Activated CD4-positive, alpha-beta T cell treated with anti-CD3 and anti-CD28 coated beads, Interleukin-2, Interleukin-6, amounts not matched to agents 100 ng/mL and 50 ng/mL, durations not matched to agents 16 hours and 8 hours (primary cell): ENCODE measurements around the gene GPR18.
A peak's percentile ranks its signal among the peaks of the same experiment; 100 is the strongest.
"Not testable (repeated sequence)": the region's sequence is repeated elsewhere in the genome, so short reads cannot be mapped to it uniquely, and the experiment has no call there.

ENCODE experiments used
- DNase-seq: peaks from one replicate; pipeline ENCODE4 v3.0.0-alpha.2; 2020

Gene GPR18

GRCh38 chr13:99227909-99228688, 30.1 kb downstream of the GPR18 start:
- peak; percentile 46 for DNase-seq

GRCh38 chr13:99227331-99227900, 30.8 kb downstream of the GPR18 start:
- no peak for DNase-seq

DNA sequence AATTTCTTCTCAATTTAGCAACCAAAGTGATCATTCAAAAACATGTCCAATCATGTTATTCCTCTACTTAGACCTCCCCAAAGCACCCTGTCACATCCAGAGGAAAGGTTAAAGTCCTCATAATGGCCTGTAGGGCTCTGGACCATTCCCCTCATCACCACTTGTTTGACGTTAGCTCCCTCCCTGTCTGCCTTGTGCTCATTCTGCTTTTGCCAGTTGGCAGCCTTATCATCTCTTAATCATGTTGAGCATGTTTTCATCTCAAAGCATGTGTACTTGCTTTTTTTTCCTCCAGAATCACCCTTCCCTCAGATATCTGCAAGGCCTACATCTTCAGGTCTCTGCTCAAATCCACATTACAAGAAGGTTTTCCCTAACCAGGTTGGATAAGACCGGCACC, 31.7 kb downstream of the GPR18 start:
- no peak for DNase-seq

DNA sequence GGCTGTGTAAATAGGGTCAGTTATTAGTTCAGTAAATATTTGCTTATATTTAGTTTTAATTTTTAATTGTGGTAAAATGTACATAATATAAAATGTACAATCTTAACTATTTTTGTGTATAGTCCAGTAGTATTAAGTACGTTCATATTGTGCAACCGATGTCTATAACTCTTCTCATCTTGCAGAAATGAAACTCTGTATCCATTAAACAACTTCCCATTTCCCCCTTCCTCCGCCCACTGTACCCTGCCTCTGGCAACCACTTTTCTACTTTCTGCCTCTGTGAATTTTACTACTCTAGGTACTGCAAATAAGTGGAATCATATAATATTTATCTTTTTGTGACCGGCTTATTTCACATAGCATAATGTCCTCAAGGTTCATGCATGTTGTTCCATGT, 33.1 kb downstream of the GPR18 start:
- DNase-seq, result no peak

- no peak for DNase-seq
Measured at GRCh38 chr13:99224021-99224420, 34.2 kb downstream of the GPR18 start.

DNA sequence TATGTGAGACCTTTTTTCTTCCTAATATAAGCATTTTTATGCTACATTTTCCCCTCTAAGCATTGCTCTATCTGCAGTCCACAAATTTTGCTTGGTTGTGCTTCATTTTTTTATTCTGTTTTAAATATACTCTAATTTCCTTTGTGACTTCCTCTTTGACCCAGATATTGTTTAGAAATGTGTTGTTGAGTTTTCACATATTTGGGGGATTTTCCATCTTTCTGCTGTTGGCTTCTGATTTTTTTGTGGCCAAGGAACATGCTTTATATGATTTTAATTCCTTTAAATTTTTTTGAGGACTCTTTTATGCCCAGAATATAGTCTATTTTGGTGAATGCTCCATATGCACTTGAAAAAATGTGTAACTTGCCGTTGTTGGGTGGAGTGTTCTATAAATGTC, 34.6 kb downstream of the GPR18 start:
- DNase-seq, result no peak

DNA sequence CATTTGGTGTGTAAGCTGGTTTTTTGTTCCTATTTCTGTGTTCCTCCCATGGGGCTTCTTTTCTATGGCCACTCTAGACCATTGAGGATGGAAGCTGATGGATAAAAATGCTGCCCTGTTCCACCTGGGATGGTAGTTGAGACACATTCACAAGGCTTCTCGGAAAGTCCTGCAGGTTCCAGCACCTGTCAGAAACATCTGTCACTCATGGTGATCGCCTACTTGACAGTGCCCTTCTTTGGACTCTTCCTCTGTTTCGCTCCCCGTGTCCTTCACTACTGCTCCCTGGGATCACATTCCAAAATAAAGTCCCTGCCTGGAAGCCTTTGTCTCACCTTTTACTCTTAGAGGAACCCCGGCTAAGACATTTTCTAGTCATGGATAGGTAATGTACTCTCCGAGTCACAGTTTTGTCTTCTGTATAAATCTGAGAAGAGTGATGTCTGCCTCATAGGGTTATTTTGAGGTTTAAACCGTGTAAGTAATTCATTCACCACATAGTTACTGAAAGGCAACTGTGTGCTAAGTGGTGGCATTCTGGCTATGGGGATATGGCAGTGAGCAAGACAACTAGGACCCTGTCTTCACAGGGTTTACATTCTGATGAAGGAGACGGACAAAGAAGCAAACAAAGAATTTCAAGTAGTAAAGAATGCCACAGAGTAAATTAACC, 36.5 kb downstream of the GPR18 start:
- DNase-seq, result no peak

GRCh38 chr13:99220199-99220935, 37.8 kb downstream of the GPR18 start:
- peak; percentile 48 for DNase-seq

GRCh38 chr13:99218969-99219368, 39.2 kb downstream of the GPR18 start:
- DNase-seq, result peak; percentile 80

GRCh38 chr13:99218545-99218944, 39.6 kb downstream of the GPR18 start:
- DNase-seq, result no peak

- no peak for DNase-seq
Measured at GRCh38 chr13:99218126-99218525, 40.1 kb downstream of the GPR18 start.

GRCh38 chr13:99217461-99218110, 40.6 kb downstream of the GPR18 start:
- DNase-seq, result no peak

DNA sequence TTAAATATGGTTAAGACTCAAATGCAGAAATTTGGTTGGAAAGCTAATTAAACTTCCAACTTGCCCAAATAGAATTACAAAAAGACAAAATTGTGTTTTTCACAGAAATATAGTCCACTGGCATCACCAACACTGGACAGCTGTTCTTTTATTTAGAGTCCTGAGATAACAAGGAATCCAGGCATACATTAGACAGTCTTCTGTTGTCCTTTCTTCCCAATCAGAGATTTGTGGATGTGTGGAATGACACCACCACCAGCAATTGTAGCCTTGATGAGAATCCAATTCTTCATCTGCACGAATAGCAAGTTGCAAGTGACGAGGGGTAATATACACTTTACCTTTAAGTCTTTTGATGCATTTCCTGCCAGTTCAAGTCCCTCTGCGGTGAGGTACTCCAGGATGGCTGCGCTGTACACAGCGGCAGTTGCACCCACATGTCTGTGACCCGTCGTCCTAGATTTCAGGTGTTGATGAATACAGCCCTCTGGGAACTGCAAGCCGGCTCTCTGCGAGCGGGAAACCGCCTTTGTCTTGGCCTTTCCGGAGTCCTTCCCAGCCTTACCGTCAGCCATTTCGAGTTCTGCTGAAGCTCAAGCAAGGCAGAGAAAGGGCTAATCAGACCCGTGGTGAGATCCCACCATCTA, 42.9 kb downstream of the GPR18 start:
- peak; percentile 69 for DNase-seq

DNA sequence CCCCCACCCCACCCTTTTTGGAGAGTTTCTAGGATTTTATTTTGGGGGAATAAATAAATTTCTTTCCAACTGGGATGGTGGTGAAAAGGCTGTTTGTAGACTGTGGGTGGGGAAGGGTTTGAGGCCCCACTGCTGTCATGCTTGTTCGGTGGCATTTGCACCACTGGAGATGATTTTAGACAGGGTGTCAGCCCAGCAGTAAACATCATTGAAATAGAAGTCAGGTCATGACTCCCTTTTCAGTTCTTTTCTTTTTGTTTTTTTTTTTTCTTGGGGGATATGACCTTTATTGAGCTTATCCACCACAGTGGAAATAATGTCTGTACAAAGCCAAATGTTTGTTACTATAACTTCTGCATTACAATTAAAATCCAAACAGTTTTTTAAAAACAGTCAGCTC, 43.4 kb downstream of the GPR18 start:
- DNase-seq, result no peak

- DNase-seq, result peak; percentile 54
Measured at GRCh38 chr13:99214232-99214631, 43.9 kb downstream of the GPR18 start.

- no peak for DNase-seq
Measured at GRCh38 chr13:99211421-99212035, 46.7 kb downstream of the GPR18 start.

DNA sequence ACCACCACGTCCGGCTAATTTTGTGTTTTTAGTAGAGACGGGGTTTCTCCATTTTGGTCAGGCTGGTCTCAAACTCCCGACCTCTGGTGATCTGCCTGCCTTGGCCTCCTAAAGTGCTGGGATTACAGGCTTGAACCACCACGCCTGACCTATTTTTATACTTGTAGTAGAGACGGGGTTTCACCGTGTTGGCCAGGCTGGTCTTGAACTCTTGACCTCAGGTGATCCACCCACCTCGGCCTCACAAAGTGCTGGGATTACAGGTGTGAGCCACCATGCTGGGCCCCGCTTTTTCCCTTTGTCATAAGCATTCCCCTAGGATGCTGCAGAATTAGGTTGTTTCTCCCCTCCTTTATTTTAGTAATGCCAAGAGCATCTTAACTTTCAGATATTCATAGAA, 47.6 kb downstream of the GPR18 start:
- DNase-seq, result not testable (repeated sequence)

DNA sequence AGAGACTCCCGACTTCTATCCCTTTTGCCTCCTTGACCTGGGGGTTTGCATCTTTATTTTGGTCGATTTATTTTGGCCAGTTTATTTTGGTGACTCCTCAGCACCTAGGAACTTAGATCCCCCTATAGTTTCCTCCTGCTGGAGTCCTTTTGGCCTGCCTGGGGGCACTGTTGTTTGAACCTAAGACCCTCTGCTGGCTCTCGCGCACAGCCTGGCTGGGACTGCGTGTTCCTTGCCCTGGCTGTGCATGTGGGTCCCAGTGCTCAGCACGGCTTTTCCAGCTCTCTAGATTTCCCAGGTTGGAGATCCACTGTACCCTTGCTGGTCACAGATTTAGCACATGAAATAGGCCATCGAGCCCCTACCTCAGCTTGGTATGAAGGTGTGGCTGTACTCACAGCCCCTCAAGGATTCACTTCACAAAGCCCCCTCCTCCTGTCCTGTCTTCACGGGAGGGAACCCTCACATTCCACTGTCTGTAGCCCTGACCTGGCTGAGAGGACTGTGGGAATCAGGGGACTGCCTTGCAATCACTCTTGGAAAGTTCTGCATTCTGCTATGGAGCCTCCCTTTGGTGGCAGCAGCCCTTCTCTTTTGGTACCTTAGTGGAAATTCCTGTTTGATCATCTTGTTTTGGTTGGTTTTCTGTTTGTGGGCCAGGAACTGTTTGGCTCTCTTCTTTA, 49.2 kb downstream of the GPR18 start:
- no peak for DNase-seq

GRCh38 chr13:99208185-99208584, 50.0 kb downstream of the GPR18 start:
- DNase-seq, result no peak

GRCh38 chr13:99207511-99207910, 50.7 kb downstream of the GPR18 start:
- no peak for DNase-seq

DNA sequence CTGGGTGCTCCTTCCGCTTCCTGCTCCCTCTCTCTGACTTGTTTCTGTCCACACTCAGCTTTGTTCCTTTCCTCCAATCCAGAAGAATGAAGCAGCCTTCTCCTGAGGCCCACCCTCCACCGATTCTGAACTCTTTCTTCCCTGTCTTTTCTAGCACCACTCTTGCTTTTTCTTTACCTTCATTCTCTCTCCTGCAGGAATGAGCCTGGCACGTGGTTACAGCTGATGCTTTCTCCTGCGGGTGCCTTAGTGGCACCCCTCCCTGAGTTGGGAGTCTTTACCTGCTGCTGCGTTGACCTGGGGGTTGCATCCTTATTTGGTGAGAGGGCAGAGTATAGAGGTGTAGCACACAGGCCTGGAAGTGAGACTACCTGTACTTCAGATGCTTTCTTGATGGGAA, 51.3 kb downstream of the GPR18 start:
- no peak for DNase-seq
